Placental epithelial cell (primary cell): ENCODE measurements around the gene MS4A15. TPM values are rescaled to one million over a fixed set of nuclear protein-coding genes. Genes with fewer than 3 reads are reported as not detected.

Experiments used
- total RNA-seq: library from RNA; depleted of rRNA; stranded (reverse); fragments of >200 nt; gene quantifications from 2 replicates; pipeline ENCODE4 v1.2.3, GENCODE V29; 2012

The MS4A15 gene
- not detected in 2 replicates for total RNA-seq

GRCh38 chr11:60756307-60757032 lies at the start of gene MS4A15:
MS4A15 (plus strand) TSS chr11:60756867; CDS start chr11:60763734, 6,867 bp downstream.

GRCh38 chr11:60724420-60724819 lies 32.2 kb upstream of the MS4A15 start, which contains the start of gene MS4A18:
MS4A18 (plus strand) TSS chr11:60724720.

GRCh38 chr11:60785136-60785535 lies 28.5 kb downstream of the MS4A15 start, which contains the start of gene MS4A10:
MS4A10 (plus strand) TSS chr11:60785333; CDS start chr11:60790336, 5,003 bp downstream.

Other genes with a start within 250 kb of the MS4A15 start
- gene MS4A13, start 241.5 kb upstream of the MS4A15 start, total RNA-seq: not detected in 2 replicates
- gene MS4A8, start 57.3 kb upstream of the MS4A15 start, total RNA-seq: not detected in 2 replicates
- gene MS4A18, start 32.1 kb upstream of the MS4A15 start, total RNA-seq: not detected in 2 replicates
- not detected in 2 replicates for gene MS4A10, start 28.5 kb downstream of the MS4A15 start, total RNA-seq
- gene CCDC86, start 85.2 kb downstream of the MS4A15 start, total RNA-seq: 3.9 and 8.9 TPM in 2 replicates
- gene PTGDR2, start 99.1 kb downstream of the MS4A15 start, total RNA-seq: not detected in 2 replicates
- not detected in 2 replicates for gene ZP1, start 110.7 kb downstream of the MS4A15 start, total RNA-seq
- 28.7 and 72.3 TPM in 2 replicates for gene PRPF19, start 149.7 kb downstream of the MS4A15 start, total RNA-seq
- gene TMEM109, start 157.3 kb downstream of the MS4A15 start, total RNA-seq: 43.6 and 59.3 TPM in 2 replicates
- gene TMEM132A, start 167.6 kb downstream of the MS4A15 start, total RNA-seq: 61.7 and 75.8 TPM in 2 replicates
- 2.7 and 8.2 TPM in 2 replicates for gene SLC15A3, start 195.3 kb downstream of the MS4A15 start, total RNA-seq
- gene CD6, start 214.8 kb downstream of the MS4A15 start, total RNA-seq: 0.65 TPM in 1 of 2 replicates, not detected in the other